Stomach (tissue), 9 donors: ENCODE data around the gene PLPP4. TPM values are rescaled to one million over a fixed set of nuclear protein-coding genes. Genes with fewer than 3 reads are reported as not detected.

ENCODE experiments used
- DNase-seq, 2 donors: peaks; one replicate each; pipeline versions ENCODE4 v3.0.0 to v3.0.0-alpha.2; 2013 to 2019
- H3K27ac ChIP-seq, 5 donors: fragments of 200-600 bp in 4 of 5; sonication (generic) in 4 of 5; one replicate each; pipeline ENCODE4 v1.5.1; 2013 to 2019; ENCODE audit warnings: mild to moderate bottlenecking in 1 of 5, moderate library complexity in 1 of 5
- H3K27me3 ChIP-seq, 3 donors: fragments of 200-600 bp; sonication (generic); one replicate each; pipeline ENCODE4 v1.5.1; 2017 to 2019; ENCODE audit warnings: mixed run types in 1 of 3
- H3K36me3 ChIP-seq, 4 donors: fragments of 200-600 bp; sonication (generic); 1 replicate in 3 of 4; 2 replicates in 1 of 4; pipeline ENCODE4 v1.5.1; 2016 to 2019
- H3K4me1 ChIP-seq, 4 donors: fragments of 200-600 bp; sonication (generic); one replicate each; pipeline ENCODE4 v1.5.1; 2016 to 2019
- H3K4me3 ChIP-seq, 4 donors: fragments of 200-600 bp; sonication (generic) in 3 of 4; one replicate each; pipeline ENCODE4 v1.5.1; 2016 to 2019; ENCODE audit warnings: mild to moderate bottlenecking in 1 of 4
- H3K9me3 ChIP-seq, 4 donors: fragments of 200-600 bp; sonication (generic); one replicate each; pipeline ENCODE4 v1.5.1; 2016 to 2019
- EP300 ChIP-seq: sonication (generic); formaldehyde crosslinking; IDR thresholded peaks from one replicate; pipeline ENCODE4 v1.6.1; 2017; ENCODE audit warnings: antibody characterized with exemption
- POLR2A ChIP-seq, 4 donors: fragments of 450-650 bp; IDR thresholded peaks; one replicate each; pipeline ENCODE4 v1.6.1; 2016; ENCODE audit warnings: antibody characterized with exemption in 4 of 4, control low read depth in 2 of 4, mild to moderate bottlenecking in 1 of 4, moderate library complexity in 1 of 4
- POLR2AphosphoS5 ChIP-seq, 3 donors: sonication (generic); formaldehyde crosslinking; IDR thresholded peaks; one replicate each; pipeline ENCODE4 v1.6.1; 2016; ENCODE audit warnings: antibody characterized with exemption in 3 of 3
- WGBS, 5 donors: extraction: QIAGEN DNeasy Blood & Tissue Kit in 3 of 5; methylation state at CpG; one replicate each; pipeline versions ENCODE4 v1.1.5 to v1.1.7; 2013 to 2018; 5-methylcytosine and 5-hydroxymethylcytosine counted together
- intact Hi-C: fragments of 100-400 bp; cut with DNase I; formaldehyde crosslinking; loops from one replicate; pipeline ENCODE4 v1.15.1; 2023; ENCODE audit warnings: low total_unique reads
- polyA plus RNA-seq, 3 donors: library from polyadenylated mRNA; stranded (reverse); fragments of 200-250 nt; gene quantifications; one replicate each; pipeline ENCODE4 v1.2.3, GENCODE V29; 2013
- total RNA-seq, 5 donors: library from RNA; depleted of rRNA; stranded (reverse); fragments of >200 nt; gene quantifications; one replicate each; pipeline versions ENCODE4 v1.1.0 to v1.2.3, GENCODE V29; 2014 to 2016
- TF ChIP-seq, protein P1 (sequence below), 7 experiments: fragments of 450-650 bp in 4 of 7; fragments of 200-600 bp in 3 of 7; sonication (generic) in 3 of 7; IDR thresholded peaks; one replicate each; pipeline ENCODE4 v1.5.1; 2016 to 2019; ENCODE audit warnings: antibody characterized with exemption in 7 of 7, control low read depth in 2 of 7, mild to moderate bottlenecking in 1 of 7
- donor health status: healthy with polysubstance abuse.
- donor health status: Bipolar disorder and iron deficiency.
- donor health status: healthy.

PLPP4 gene
- total and polyA plus RNA-seq, 8 donors = not detected

DNA sequence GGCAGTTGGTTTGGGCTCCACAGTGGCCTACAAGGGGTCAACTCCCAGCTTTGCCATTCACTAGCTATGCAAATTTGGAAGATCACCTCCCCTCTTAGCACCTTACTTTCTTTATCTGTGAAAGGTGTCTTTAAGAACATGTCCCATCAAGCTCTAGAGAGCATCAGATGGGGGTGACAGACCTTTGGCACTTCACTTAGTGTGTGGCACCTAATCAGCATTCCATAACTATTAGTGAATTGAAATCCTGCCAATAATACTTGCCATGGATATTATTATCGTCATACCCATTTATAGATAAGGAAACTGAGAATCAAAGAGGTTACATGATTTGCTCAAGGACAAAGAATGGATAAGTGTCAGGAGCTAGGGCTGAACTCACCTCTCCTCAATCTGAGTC, 51.9 kb downstream of the PLPP4 start:
- 28 to 80% (median 45%) methylated on average over 1 of the region's 1 CpG for WGBS, 5 donors
- H3K9me3 ChIP-seq = no peaks in the 10 kb centered on the region
- no peaks in the 10 kb centered on the region for H3K27me3 ChIP-seq
- DNase-seq = no peak
- no peaks in the 10 kb centered on the region for H3K4me1 ChIP-seq
- intact Hi-C loops = no loop called here
- no peak overlapping the region for H3K27ac ChIP-seq
- H3K4me3 ChIP-seq = no peak overlapping the region
- no peaks in the 10 kb centered on the region for H3K36me3 ChIP-seq
- TF ChIP-seq EP300 = no peak
- TF ChIP-seq, protein P1, sequence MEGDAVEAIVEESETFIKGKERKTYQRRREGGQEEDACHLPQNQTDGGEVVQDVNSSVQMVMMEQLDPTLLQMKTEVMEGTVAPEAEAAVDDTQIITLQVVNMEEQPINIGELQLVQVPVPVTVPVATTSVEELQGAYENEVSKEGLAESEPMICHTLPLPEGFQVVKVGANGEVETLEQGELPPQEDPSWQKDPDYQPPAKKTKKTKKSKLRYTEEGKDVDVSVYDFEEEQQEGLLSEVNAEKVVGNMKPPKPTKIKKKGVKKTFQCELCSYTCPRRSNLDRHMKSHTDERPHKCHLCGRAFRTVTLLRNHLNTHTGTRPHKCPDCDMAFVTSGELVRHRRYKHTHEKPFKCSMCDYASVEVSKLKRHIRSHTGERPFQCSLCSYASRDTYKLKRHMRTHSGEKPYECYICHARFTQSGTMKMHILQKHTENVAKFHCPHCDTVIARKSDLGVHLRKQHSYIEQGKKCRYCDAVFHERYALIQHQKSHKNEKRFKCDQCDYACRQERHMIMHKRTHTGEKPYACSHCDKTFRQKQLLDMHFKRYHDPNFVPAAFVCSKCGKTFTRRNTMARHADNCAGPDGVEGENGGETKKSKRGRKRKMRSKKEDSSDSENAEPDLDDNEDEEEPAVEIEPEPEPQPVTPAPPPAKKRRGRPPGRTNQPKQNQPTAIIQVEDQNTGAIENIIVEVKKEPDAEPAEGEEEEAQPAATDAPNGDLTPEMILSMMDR (IDR thresholded peaks at IDR 0.05) = no peak
- no peak for TF ChIP-seq POLR2AphosphoS5 (IDR thresholded peaks at IDR 0.05)
- TF ChIP-seq POLR2A (IDR thresholded peaks at IDR 0.05) = no peak

DNA sequence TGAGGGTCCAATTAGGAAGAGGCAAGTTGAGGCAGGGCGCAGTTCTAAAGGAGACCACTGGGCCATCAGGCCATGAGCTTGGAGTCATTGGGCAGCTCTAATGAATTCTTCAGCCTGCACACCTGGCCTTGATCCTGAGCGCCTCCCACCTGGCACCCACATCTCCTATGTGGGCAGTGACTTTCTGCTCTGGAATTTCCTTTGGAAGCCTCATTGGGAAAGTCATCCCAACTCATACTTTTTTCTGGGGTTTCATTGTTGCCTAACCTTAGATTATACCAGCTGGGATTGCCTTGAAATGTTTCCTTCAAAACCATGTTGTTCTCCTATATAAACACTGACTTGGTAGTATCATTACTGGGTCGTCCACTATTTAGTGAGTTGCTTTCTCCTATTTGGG, 54.1 kb downstream of the PLPP4 start:
- 69 to 80% (median 76%) methylated on average over 3 of the region's 3 CpGs for WGBS, 5 donors
- Histone ChIP-seq H3K27me3 (peaks cover 0 to 4% (median 0%) of the 10 kb centered on the region in 3 donors), H3K9me3 (no peaks in the 10 kb centered on the region), H3K4me1 (no peaks in the 10 kb centered on the region), H3K4me3 (no peak overlapping the region), H3K36me3 (no peaks in the 10 kb centered on the region), H3K27ac (no peak overlapping the region)
- intact Hi-C loops = no loop called here
- no peak for DNase-seq
- TF ChIP-seq, protein P1 (IDR thresholded peaks at IDR 0.05) = no peak
- no peak for TF ChIP-seq POLR2A (IDR thresholded peaks at IDR 0.05)
- no peak for TF ChIP-seq POLR2AphosphoS5 (IDR thresholded peaks at IDR 0.05)
- TF ChIP-seq EP300 = no peak

DNA sequence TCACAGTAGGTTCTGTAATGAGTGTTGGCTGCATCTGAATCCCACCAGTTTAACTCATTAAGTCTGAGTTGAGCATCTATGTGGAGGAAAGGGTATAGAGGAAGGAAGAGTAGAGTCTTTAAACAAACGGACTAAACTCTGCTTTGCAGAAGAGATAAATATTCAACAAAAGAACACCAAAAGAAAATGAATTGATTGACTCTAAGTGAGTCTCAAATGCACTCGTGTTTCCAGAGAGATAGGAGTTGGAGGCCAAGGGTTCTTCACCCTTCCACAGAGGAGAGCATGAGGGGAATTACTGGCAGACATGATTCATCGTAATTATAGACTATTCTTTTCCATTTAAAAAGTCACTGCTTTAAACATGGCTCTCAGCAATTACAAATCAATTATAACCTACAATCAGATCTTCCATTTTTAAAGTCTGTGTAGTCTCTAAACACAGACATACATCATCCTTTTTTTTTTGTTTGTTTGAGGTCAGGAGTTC, 56.3 kb downstream of the PLPP4 start:
- no peak for DNase-seq
- Histone ChIP-seq H3K36me3 (no peaks in the 10 kb centered on the region), H3K4me1 (no peaks in the 10 kb centered on the region), H3K27ac (no peak overlapping the region), H3K27me3 (peaks cover 0 to 4% (median 0%) of the 10 kb centered on the region in 3 donors), H3K9me3 (no peaks in the 10 kb centered on the region), H3K4me3 (no peak overlapping the region)
- intact Hi-C loops = no loop called here
- TF ChIP-seq, protein P1 (IDR thresholded peaks at IDR 0.05) = no peak
- TF ChIP-seq POLR2AphosphoS5 (IDR thresholded peaks at IDR 0.05) = no peak
- no peak for TF ChIP-seq EP300
- TF ChIP-seq POLR2A (IDR thresholded peaks at IDR 0.05) = no peak
- 54 to 62% (median 57%) methylated on average over 3 of the region's 3 CpGs for WGBS, 5 donors

DNA sequence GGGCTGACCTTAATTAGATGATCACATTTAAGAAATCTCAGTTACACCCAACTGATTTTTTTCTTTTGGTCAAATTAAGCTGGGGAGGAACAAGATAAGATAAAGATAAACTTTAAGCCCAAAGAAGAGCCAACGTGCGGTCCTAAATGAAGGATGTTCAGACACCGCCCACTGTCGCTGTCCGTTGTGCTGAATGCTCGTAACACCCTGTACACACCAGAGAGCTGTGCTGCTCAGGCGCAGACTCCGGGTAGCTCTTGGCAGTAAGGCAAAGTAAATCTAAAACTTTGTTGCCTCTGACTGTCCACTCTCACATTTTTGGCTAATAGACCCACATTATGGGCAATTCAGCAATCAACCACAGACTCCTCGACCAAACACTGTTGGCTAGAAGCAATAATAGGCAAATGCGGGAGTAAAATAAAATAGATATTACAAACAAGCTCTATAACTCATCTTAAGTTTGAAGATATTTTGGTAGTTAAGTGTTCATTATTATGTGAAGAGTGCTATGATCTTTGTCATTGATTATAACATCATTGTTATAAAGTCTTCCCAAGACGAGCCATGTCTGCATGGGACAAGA, 57.1 kb downstream of the PLPP4 start:
- no peaks in the 10 kb centered on the region for H3K36me3 ChIP-seq
- H3K27ac ChIP-seq = no peak overlapping the region
- H3K4me1 ChIP-seq = no peaks in the 10 kb centered on the region
- intact Hi-C loops = no loop called here
- TF ChIP-seq POLR2A (IDR thresholded peaks at IDR 0.05) = no peak
- TF ChIP-seq, protein P1 (IDR thresholded peaks at IDR 0.05) = no peak
- TF ChIP-seq POLR2AphosphoS5 (IDR thresholded peaks at IDR 0.05) = no peak
- no peak for TF ChIP-seq EP300
- 35 to 40% (median 37%) methylated on average over 11 of the region's 11 CpGs for WGBS, 5 donors
- DNase-seq = peak in 1 of 2 donors; percentile 82
- no peaks in the 10 kb centered on the region for H3K9me3 ChIP-seq
- peaks cover 0 to 4% (median 0%) of the 10 kb centered on the region in 3 donors for H3K27me3 ChIP-seq
- H3K4me3 ChIP-seq = no peak overlapping the region
